Neural progenitor cell (in vitro differentiated cells): ENCODE measurements around the gene CKB. TPM values are rescaled to one million over a fixed set of nuclear protein-coding genes. Genes with fewer than 3 reads are reported as not detected.

Experiments used
- DNase-seq: peaks from one replicate; pipeline ENCODE4 v3.0.0-alpha.2; 2016; ENCODE audit warnings: low spot score
- H2AFZ ChIP-seq: fragments of 200-600 bp; sonication (generic); replicated peaks from 2 replicates; pipeline ENCODE4 v1.6.1; 2016; ENCODE audit warnings: antibody characterized with exemption
- H3F3A ChIP-seq: fragments of 200-600 bp; sonication (generic); 2 replicates; pipeline ENCODE4 v1.6.1; 2016; ENCODE audit warnings: antibody characterized with exemption, low read depth
- H3K27ac ChIP-seq: fragments of 200-600 bp; sonication (generic); 2 replicates; pipeline ENCODE4 v1.5.1; 2016; ENCODE audit warnings: mild to moderate bottlenecking
- H3K27me3 ChIP-seq: fragments of 200-600 bp; sonication (generic); 2 replicates; pipeline ENCODE4 v1.6.1; 2016; ENCODE audit warnings: mild to moderate bottlenecking, moderate library complexity
- H3K36me3 ChIP-seq: fragments of 200-600 bp; sonication (generic); 2 replicates; pipeline ENCODE4 v1.5.1; 2016
- H3K4me1 ChIP-seq: fragments of 200-600 bp; sonication (generic); 2 replicates; pipeline ENCODE4 v1.6.1; 2016; ENCODE audit warnings: mixed run types
- H3K4me2 ChIP-seq: fragments of 200-600 bp; sonication (generic); 2 replicates; pipeline ENCODE4 v1.6.1; 2016
- H3K4me3 ChIP-seq: fragments of 200-600 bp; sonication (generic); 2 replicates; pipeline ENCODE4 v1.5.1; 2016
- H3K79me2 ChIP-seq: fragments of 200-600 bp; sonication (generic); 2 replicates; pipeline ENCODE4 v1.6.1; 2016; ENCODE audit warnings: low read depth
- H3K9ac ChIP-seq: fragments of 200-600 bp; sonication (generic); 2 replicates; pipeline ENCODE4 v1.6.1; 2016
- H3K9me3 ChIP-seq: fragments of 200-600 bp; sonication (generic); 2 replicates; pipeline ENCODE4 v1.5.1; 2016; ENCODE audit warnings: low read depth
- H4K20me1 ChIP-seq: fragments of 200-600 bp; sonication (generic); 2 replicates; pipeline ENCODE4 v1.6.1; 2016; ENCODE audit warnings: low read depth
- H3K27ac Mint-ChIP-seq: 3 replicates; pipeline ENCODE4 v1.8.0; 2021; ENCODE audit warnings: mixed read lengths
- H3K27me3 Mint-ChIP-seq: 2 replicates; pipeline ENCODE4 v1.8.0; 2022; ENCODE audit warnings: low read depth, mild to moderate bottlenecking, inconsistent platforms, moderate library complexity, mixed read lengths; ENCODE audit not compliant: insufficient read depth
- H3K36me3 Mint-ChIP-seq: 3 replicates; pipeline ENCODE4 v1.8.0; 2021; ENCODE audit warnings: mixed read lengths
- H3K4me1 Mint-ChIP-seq: 3 replicates; pipeline ENCODE4 v1.8.0; 2021; ENCODE audit warnings: mixed read lengths
- H3K4me3 Mint-ChIP-seq: 3 replicates; pipeline ENCODE4 v1.8.0; 2021; ENCODE audit warnings: mild to moderate bottlenecking, moderate library complexity, mixed read lengths
- H3K9me3 Mint-ChIP-seq: 3 replicates; pipeline ENCODE4 v1.8.0; 2020; ENCODE audit warnings: mixed read lengths
- EZH2 ChIP-seq: fragments of 200-600 bp; sonication (generic); IDR thresholded peaks from 2 replicates; pipeline ENCODE4 v1.6.1; 2017; ENCODE audit warnings: antibody characterized with exemption, mild to moderate bottlenecking, moderate library complexity
- EZH2phosphoT487 ChIP-seq: fragments of 200-600 bp; sonication (generic); IDR thresholded peaks from 2 replicates; pipeline ENCODE4 v1.6.1; 2017; ENCODE audit warnings: antibody characterized with exemption
- total RNA-seq: library from RNA; depleted of rRNA; stranded (reverse); fragments of >200 nt; gene quantifications from 2 replicates; pipeline ENCODE4 v1.2.3, GENCODE V29; 2015; ENCODE audit warnings: low replicate concordance
- TF ChIP-seq, protein P1 (sequence below): fragments of 200-600 bp; sonication (generic); IDR thresholded peaks from 2 replicates; pipeline ENCODE4 v1.5.1; 2017; ENCODE audit warnings: antibody characterized with exemption, mild to moderate bottlenecking

The CKB gene
- total RNA-seq, 1 donor from 2014 or later: 54.2 TPM

DNA sequence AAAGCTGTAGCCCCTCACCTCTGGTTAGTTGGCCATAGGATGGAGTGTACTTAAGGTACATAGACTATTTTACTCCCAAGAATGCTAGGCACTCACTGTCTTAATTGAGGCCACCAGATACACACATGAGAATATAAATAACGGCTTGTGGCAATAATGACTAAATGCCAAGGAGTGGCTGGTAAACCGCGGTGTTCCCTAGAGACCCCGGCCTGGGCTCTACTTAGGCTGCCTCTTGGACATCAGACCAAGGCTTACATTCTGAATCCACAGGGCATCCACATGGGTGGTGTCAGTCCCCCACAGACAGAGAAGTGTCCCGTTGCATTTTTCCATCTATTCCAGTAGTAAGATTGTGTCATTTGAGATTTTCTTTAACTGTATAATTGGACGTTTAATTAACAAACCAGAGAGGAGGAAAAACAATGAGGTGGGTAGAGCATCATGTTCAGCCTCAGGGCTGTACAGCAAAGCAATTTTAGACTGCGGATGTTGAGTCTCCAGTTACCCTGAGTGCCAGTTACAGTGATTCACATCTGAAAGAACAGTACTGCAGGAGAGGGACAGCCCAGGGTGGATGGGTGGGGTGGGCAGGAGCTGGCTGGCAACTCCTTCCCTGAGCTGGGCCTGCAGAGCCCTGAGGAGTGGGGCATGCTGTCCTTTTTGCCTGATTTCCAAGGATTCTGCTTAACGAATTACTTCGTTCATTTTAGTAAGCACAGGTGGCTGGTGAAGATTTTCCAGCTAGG is 20.5 kb downstream of the CKB start:
- no peak overlapping the region for H2AFZ ChIP-seq
- H3K36me3 ChIP-seq: peaks cover 15% of the 10 kb centered on the region
- H3K27ac ChIP-seq: no peak overlapping the region
- Mint-ChIP-seq H3K4me1 (peaks cover 10% of the 10 kb centered on the region), H3K36me3 (peaks cover 31% of the 10 kb centered on the region), H3K9me3 (no peaks in the 10 kb centered on the region), H3K27me3 (peaks cover 7% of the 10 kb centered on the region), H3K4me3 (no peak overlapping the region), H3K27ac (no peak overlapping the region)
- no peaks in the 10 kb centered on the region for H3K4me1 ChIP-seq
- DNase-seq: no peak
- no peaks in the 10 kb centered on the region for H3K27me3 ChIP-seq
- TF ChIP-seq EZH2 (no peak), EZH2phosphoT487 (no peak)
- TF ChIP-seq, protein P1, sequence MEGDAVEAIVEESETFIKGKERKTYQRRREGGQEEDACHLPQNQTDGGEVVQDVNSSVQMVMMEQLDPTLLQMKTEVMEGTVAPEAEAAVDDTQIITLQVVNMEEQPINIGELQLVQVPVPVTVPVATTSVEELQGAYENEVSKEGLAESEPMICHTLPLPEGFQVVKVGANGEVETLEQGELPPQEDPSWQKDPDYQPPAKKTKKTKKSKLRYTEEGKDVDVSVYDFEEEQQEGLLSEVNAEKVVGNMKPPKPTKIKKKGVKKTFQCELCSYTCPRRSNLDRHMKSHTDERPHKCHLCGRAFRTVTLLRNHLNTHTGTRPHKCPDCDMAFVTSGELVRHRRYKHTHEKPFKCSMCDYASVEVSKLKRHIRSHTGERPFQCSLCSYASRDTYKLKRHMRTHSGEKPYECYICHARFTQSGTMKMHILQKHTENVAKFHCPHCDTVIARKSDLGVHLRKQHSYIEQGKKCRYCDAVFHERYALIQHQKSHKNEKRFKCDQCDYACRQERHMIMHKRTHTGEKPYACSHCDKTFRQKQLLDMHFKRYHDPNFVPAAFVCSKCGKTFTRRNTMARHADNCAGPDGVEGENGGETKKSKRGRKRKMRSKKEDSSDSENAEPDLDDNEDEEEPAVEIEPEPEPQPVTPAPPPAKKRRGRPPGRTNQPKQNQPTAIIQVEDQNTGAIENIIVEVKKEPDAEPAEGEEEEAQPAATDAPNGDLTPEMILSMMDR: no peak
- peaks cover 12% of the 10 kb centered on the region for H4K20me1 ChIP-seq
- H3F3A ChIP-seq: peaks cover 28% of the 10 kb centered on the region
- no peaks in the 10 kb centered on the region for H3K79me2 ChIP-seq
- no peaks in the 10 kb centered on the region for H3K9me3 ChIP-seq
- no peak overlapping the region for H3K4me2 ChIP-seq
- H3K9ac ChIP-seq: no peak overlapping the region
- H3K4me3 ChIP-seq: no peak overlapping the region

DNA sequence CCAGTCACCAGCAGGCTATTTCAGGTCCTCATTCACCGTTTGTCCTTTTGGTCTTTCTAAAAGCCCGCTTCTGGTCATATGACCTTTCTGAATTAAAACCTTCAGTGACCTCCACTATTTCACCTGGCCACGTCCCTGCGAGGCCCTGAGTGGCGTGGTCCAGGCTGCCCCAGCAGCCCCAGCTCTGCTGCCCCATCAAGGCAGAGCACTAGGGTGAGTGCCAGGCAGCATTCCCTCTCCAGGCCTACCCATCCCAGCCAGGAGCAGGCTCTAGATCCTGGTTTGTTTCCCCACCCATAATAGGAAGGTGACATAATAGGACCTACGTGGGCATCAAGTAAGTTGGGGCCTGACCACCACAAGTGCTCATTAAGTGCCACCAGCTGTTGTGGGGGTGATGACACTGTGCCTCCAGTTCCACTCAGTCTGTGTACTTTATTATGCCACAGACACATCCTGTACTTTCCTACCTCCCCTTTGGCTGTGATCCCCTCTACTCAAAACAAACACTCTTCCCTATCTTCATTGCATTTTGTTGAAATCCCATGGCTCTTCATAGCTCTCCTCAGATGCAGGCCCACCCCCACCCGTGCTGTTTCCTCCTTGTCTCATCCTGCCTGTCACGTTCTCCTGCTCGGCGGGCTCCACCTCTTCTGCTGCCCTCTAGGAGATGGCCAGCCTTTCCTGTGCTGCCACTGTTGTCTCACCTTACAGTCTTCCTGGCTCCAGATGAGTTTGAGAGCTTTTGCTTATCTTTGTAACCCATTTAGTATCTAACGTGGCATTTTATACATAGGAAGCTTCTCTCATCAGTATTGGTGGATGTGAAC is 21.4 kb downstream of the CKB start:
- no peak overlapping the region for H3K4me3 Mint-ChIP-seq
- peaks cover 29% of the 10 kb centered on the region for H3K36me3 Mint-ChIP-seq
- no peaks in the 10 kb centered on the region for H3K9me3 Mint-ChIP-seq
- no peak for TF ChIP-seq EZH2phosphoT487
- TF ChIP-seq, protein P1: no peak
- no peak for TF ChIP-seq EZH2
- H3F3A ChIP-seq: peaks cover 33% of the 10 kb centered on the region
- H3K27ac ChIP-seq: no peak overlapping the region
- peaks cover 7% of the 10 kb centered on the region for H3K27me3 Mint-ChIP-seq
- H3K4me2 ChIP-seq: no peak overlapping the region
- peaks cover 17% of the 10 kb centered on the region for H3K36me3 ChIP-seq
- no peak for DNase-seq
- H3K9me3 ChIP-seq: no peaks in the 10 kb centered on the region
- H3K27ac Mint-ChIP-seq: no peak overlapping the region
- no peak overlapping the region for H3K4me3 ChIP-seq
- H3K9ac ChIP-seq: no peak overlapping the region
- no peaks in the 10 kb centered on the region for H3K4me1 ChIP-seq
- H3K4me1 Mint-ChIP-seq: peaks cover 10% of the 10 kb centered on the region
- peaks cover 12% of the 10 kb centered on the region for H4K20me1 ChIP-seq
- no peaks in the 10 kb centered on the region for H3K79me2 ChIP-seq
- no peaks in the 10 kb centered on the region for H3K27me3 ChIP-seq
- H2AFZ ChIP-seq: no peak overlapping the region

DNA sequence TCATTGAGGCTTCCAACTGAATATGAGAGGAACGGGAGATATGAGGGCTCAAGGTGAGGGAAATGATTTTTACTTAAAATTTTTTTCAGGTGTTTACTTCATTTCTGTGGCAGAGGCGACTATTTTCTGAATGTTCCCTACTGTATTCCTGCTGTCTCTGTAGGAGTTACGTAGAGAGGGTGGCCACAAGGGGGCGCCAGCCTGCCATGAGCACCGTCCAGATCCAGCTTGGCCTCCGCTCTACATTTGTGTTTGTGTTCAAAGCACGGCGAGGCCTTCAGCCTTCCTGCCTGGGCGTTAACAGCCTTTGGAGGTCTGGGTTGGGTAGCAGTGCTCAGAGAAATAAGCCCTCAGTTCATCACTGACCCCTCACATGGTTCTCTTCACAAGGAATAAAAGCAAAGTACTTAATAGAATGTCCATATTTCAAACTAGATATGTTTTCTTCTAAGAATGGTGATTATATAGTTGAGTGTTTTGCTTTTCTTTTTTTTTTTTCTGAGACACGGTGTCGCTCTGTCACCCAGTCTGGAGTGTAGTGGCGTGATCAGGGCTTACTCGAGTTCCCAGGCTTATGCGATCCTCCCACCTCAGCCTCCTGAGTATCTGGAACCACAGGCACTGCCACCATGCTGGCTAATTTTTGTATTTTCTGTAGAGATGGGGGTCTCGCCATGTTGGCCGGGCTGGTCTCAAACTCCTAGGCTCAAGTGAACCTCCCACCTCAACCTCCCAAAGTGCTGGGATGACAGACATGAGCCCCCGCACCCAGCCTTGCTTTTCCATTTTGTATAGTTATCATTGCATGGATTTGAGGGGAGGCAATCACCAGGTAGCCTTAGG is 22.3 kb downstream of the CKB start:
- H3K4me2 ChIP-seq: no peak overlapping the region
- no peaks in the 10 kb centered on the region for H3K4me1 ChIP-seq
- H3K27ac Mint-ChIP-seq: peak overlapping the region; percentile 72
- H3K79me2 ChIP-seq: no peaks in the 10 kb centered on the region
- H2AFZ ChIP-seq: no peak overlapping the region
- no peaks in the 10 kb centered on the region for H3K27me3 ChIP-seq
- H3K27ac ChIP-seq: peak overlapping the region; percentile 38
- no peak overlapping the region for H3K4me3 Mint-ChIP-seq
- no peaks in the 10 kb centered on the region for H3K9me3 ChIP-seq
- H3K27me3 Mint-ChIP-seq: peaks cover 5% of the 10 kb centered on the region
- DNase-seq: peak; percentile 94
- no peaks in the 10 kb centered on the region for H3K9me3 Mint-ChIP-seq
- TF ChIP-seq, protein P1: peak; percentile 96
- no peak for TF ChIP-seq EZH2phosphoT487
- H4K20me1 ChIP-seq: peaks cover 12% of the 10 kb centered on the region
- H3K4me1 Mint-ChIP-seq: peaks cover 9% of the 10 kb centered on the region
- H3F3A ChIP-seq: peaks cover 33% of the 10 kb centered on the region
- peaks cover 17% of the 10 kb centered on the region for H3K36me3 ChIP-seq
- peaks cover 30% of the 10 kb centered on the region for H3K36me3 Mint-ChIP-seq
- no peak overlapping the region for H3K4me3 ChIP-seq
- no peak overlapping the region for H3K9ac ChIP-seq
